Mammary epithelial cell (primary cell): ENCODE measurements around the gene PNLIPRP1.

Experiments used
- EZH2 ChIP-seq: IDR thresholded peaks from 2 replicates; pipeline ENCODE4 v1.6.1; 2012; ENCODE audit warnings: low read length, inconsistent platforms, borderline replicate concordance
- TF ChIP-seq, protein P1 (sequence below), 2 donors: IDR thresholded peaks in 1 of 2; conservative IDR thresholded peaks in 1 of 2; 2 replicates each; pipeline ENCODE4 v1.5.1; 2011 to 2012; ENCODE audit warnings: inconsistent platforms in 2 of 2, low read length in 2 of 2, mild to moderate bottlenecking in 2 of 2, control low read depth in 1 of 2, low read depth in 1 of 2; ENCODE audit not compliant: insufficient read depth in 1 of 2; ENCODE audit errors: extremely low read depth in 1 of 2

GRCh38 chr10:116625845-116626244, 35.1 kb downstream of the PNLIPRP1 start:
- TF ChIP-seq, protein P1, sequence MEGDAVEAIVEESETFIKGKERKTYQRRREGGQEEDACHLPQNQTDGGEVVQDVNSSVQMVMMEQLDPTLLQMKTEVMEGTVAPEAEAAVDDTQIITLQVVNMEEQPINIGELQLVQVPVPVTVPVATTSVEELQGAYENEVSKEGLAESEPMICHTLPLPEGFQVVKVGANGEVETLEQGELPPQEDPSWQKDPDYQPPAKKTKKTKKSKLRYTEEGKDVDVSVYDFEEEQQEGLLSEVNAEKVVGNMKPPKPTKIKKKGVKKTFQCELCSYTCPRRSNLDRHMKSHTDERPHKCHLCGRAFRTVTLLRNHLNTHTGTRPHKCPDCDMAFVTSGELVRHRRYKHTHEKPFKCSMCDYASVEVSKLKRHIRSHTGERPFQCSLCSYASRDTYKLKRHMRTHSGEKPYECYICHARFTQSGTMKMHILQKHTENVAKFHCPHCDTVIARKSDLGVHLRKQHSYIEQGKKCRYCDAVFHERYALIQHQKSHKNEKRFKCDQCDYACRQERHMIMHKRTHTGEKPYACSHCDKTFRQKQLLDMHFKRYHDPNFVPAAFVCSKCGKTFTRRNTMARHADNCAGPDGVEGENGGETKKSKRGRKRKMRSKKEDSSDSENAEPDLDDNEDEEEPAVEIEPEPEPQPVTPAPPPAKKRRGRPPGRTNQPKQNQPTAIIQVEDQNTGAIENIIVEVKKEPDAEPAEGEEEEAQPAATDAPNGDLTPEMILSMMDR (conservative IDR thresholded peaks at IDR 0.05 in 1 of 2, IDR thresholded peaks at IDR 0.05 in 1 of 2; ENCODE audit: extremely low read depth in 1 of 2, insufficient read depth in 1 of 2, low read depth in 1 of 2, low read length in 2 of 2) = no peak
- TF ChIP-seq EZH2 = no peak
